IMR-90 (cell line): ENCODE measurements around the gene IGDCC3. TPM values are rescaled to one million over a fixed set of nuclear protein-coding genes. Genes with fewer than 3 reads are reported as not detected.
A peak's percentile ranks its signal among the peaks of the same experiment; 100 is the strongest.

ENCODE experiments used
- ATAC-seq: fragments of 200-7000 bp; cut with Tn5 transposase; 2 replicates; pipeline ENCODE4 v1.9.1; 2020; ENCODE audit warnings: low read depth, mild to moderate bottlenecking, moderate library complexity
- BruUV-seq: library from RNA; stranded (reverse); fragments of 400-500 nt; replicated peaks from 2 replicates; lab custom pipeline; 2021; lab: Mats Ljungman, UMichigan
- CTCF ChIA-PET: fragments of 300-600 bp; formaldehyde crosslinking; extraction: SDS; loops from one replicate; lab custom pipeline; 2021; ENCODE audit warnings: antibody characterized with exemption; lab: Yijun Ruan, JAX
- POLR2A ChIA-PET: fragments of 300-600 bp; sonication (Branson Sonifier 250); formaldehyde crosslinking; loops from one replicate; lab custom pipeline; 2022; ENCODE audit warnings: antibody characterized with exemption; ENCODE audit not compliant: unreplicated experiment; lab: Charles Lee
- DNase-seq: peaks from one replicate; pipeline ENCODE4 v3.0.0; 2013
- H2AFZ ChIP-seq: replicated peaks from 2 replicates; pipeline ENCODE3; 2013; ENCODE audit warnings: low read length, mild to moderate bottlenecking; ENCODE audit not compliant: poor library complexity
- H2AK5ac ChIP-seq: 2 replicates; pipeline ENCODE4 v1.6.1; 2013; ENCODE audit warnings: low read depth, low read length, inconsistent platforms
- H2AK9ac ChIP-seq: replicated peaks from 2 replicates; pipeline ENCODE3; 2013; ENCODE audit warnings: mild to moderate bottlenecking, low read depth, low read length, moderate library complexity; ENCODE audit not compliant: poor library complexity
- H2BK120ac ChIP-seq: 2 replicates; pipeline ENCODE4 v1.6.1; 2013; ENCODE audit warnings: low read depth, low read length, inconsistent platforms
- H2BK15ac ChIP-seq: 3 replicates; pipeline ENCODE4 v1.6.1; 2013; ENCODE audit warnings: low read depth, low read length, inconsistent platforms
- H2BK20ac ChIP-seq: 2 replicates; pipeline ENCODE4 v1.6.1; 2013; ENCODE audit warnings: low read depth, mild to moderate bottlenecking, inconsistent platforms, low read length, moderate library complexity
- H2BK5ac ChIP-seq: 2 replicates; pipeline ENCODE4 v1.6.1; 2013; ENCODE audit warnings: mild to moderate bottlenecking, low read depth, low read length, inconsistent platforms; ENCODE audit not compliant: poor library complexity, severe bottlenecking
- H3K14ac ChIP-seq: replicated peaks from 2 replicates; pipeline ENCODE4 v1.6.1; 2013; ENCODE audit warnings: low read depth, low read length, inconsistent platforms
- H3K18ac ChIP-seq: 2 replicates; pipeline ENCODE4 v1.6.1; 2013; ENCODE audit warnings: low read depth, low read length, control low read depth
- H3K23ac ChIP-seq: 2 replicates; pipeline ENCODE4 v1.6.1; 2013; ENCODE audit warnings: low read depth, low read length, inconsistent platforms
- H3K27ac ChIP-seq: 2 replicates; pipeline ENCODE4 v1.5.1; 2013; ENCODE audit warnings: mild to moderate bottlenecking, control low read depth, low read length; ENCODE audit not compliant: insufficient read depth
- H3K27me3 ChIP-seq: 2 replicates; pipeline ENCODE4 v1.6.1; 2013; ENCODE audit warnings: low read length; ENCODE audit not compliant: control insufficient read depth, insufficient read depth
- H3K36me3 ChIP-seq: 2 replicates; pipeline ENCODE4 v1.6.1; 2013; ENCODE audit warnings: low read length, mixed read lengths; ENCODE audit not compliant: control insufficient read depth, insufficient read depth
- H3K4ac ChIP-seq: 2 replicates; pipeline ENCODE4 v1.6.1; 2013; ENCODE audit warnings: low read depth, low read length, inconsistent platforms
- H3K4me1 ChIP-seq: 2 replicates; pipeline ENCODE4 v1.6.1; 2013; ENCODE audit warnings: low read length, mixed read lengths; ENCODE audit not compliant: control insufficient read depth, insufficient read depth
- H3K4me2 ChIP-seq: 2 replicates; pipeline ENCODE4 v1.6.1; 2013; ENCODE audit warnings: low read depth, mild to moderate bottlenecking, control low read depth, low read length, moderate library complexity
- H3K4me3 ChIP-seq: 2 replicates; pipeline ENCODE4 v1.5.1; 2013; ENCODE audit warnings: low read depth, mild to moderate bottlenecking, control low read depth, low read length, moderate library complexity; ENCODE audit not compliant: insufficient read depth
- H3K56ac ChIP-seq: 2 replicates; pipeline ENCODE4 v1.6.1; 2013; ENCODE audit warnings: low read length, inconsistent platforms; ENCODE audit not compliant: insufficient read depth; ENCODE audit errors: extremely low read depth
- H3K79me1 ChIP-seq, 2 experiments: 2 replicates each; pipeline ENCODE4 v1.6.1; 2013; ENCODE audit warnings: low read length in 2 of 2, inconsistent platforms in 1 of 2, low read depth in 1 of 2
- H3K9ac ChIP-seq: 2 replicates; pipeline ENCODE4 v1.6.1; 2013; ENCODE audit warnings: low read depth, low read length, control low read depth
- H3K9me1 ChIP-seq: 2 replicates; pipeline ENCODE4 v1.6.1; 2013; ENCODE audit warnings: low read length, inconsistent platforms; ENCODE audit not compliant: insufficient read depth
- H3K9me3 ChIP-seq: 2 replicates; pipeline ENCODE4 v1.6.1; 2013; ENCODE audit warnings: low read length; ENCODE audit not compliant: control insufficient read depth, insufficient read depth
- H4K20me1 ChIP-seq: 2 replicates; pipeline ENCODE4 v1.6.1; 2013; ENCODE audit warnings: low read length, inconsistent platforms; ENCODE audit not compliant: insufficient read depth
- H4K5ac ChIP-seq: 2 replicates; pipeline ENCODE4 v1.6.1; 2013; ENCODE audit warnings: mild to moderate bottlenecking, low read depth, low read length, control low read depth
- H4K8ac ChIP-seq, 2 experiments: 2 replicates each; pipeline ENCODE4 v1.6.1; 2013; ENCODE audit warnings: low read depth in 2 of 2, low read length in 2 of 2, control low read depth in 1 of 2, inconsistent platforms in 1 of 2
- H4K91ac ChIP-seq: 2 replicates; pipeline ENCODE4 v1.6.1; 2013; ENCODE audit warnings: low read depth, low read length, inconsistent platforms; ENCODE audit not compliant: insufficient read depth
- BHLHE40 ChIP-seq: fragments of 150-350 bp; IDR thresholded peaks from 2 replicates; pipeline ENCODE4 v1.6.1; 2016; ENCODE audit warnings: mild to moderate bottlenecking, low read depth, low read length
- CEBPB ChIP-seq: IDR thresholded peaks from 2 replicates; pipeline ENCODE4 v1.6.1; 2012; ENCODE audit warnings: low read depth, low read length, improper control_type of control experiment
- CHD1 ChIP-seq: IDR thresholded peaks from 2 replicates; pipeline ENCODE4 v1.6.1; 2012; ENCODE audit warnings: low read depth, low read length, improper control_type of control experiment
- FOS ChIP-seq: fragments of 150-350 bp; IDR thresholded peaks from 2 replicates; pipeline ENCODE4 v1.6.1; 2016; ENCODE audit warnings: low read depth, low read length
- MAZ ChIP-seq: IDR thresholded peaks from 2 replicates; pipeline ENCODE4 v1.6.1; 2012; ENCODE audit warnings: low read depth, mild to moderate bottlenecking, low read length, improper control_type of control experiment, moderate library complexity, borderline replicate concordance
- MXI1 ChIP-seq: IDR thresholded peaks from 2 replicates; pipeline ENCODE4 v1.6.1; 2012; ENCODE audit warnings: low read depth, mild to moderate bottlenecking, low read length, moderate library complexity, borderline replicate concordance
- NFE2L2 ChIP-seq: fragments of 150-350 bp; IDR thresholded peaks from 2 replicates; pipeline ENCODE4 v1.6.1; 2016; ENCODE audit warnings: low read depth, mild to moderate bottlenecking, low read length
- RAD21 ChIP-seq: IDR thresholded peaks from 2 replicates; pipeline ENCODE4 v1.6.1; 2012; ENCODE audit warnings: low read length, improper control_type of control experiment
- RCOR1 ChIP-seq: IDR thresholded peaks from 2 replicates; pipeline ENCODE4 v1.6.1; 2012; ENCODE audit warnings: mild to moderate bottlenecking, low read length, improper control_type of control experiment; ENCODE audit not compliant: insufficient replicate concordance
- RFX5 ChIP-seq: IDR thresholded peaks from 2 replicates; pipeline ENCODE4 v1.8.0; 2012; ENCODE audit warnings: low read depth, mild to moderate bottlenecking, low read length, moderate library complexity
- SMC3 ChIP-seq: fragments of 150-350 bp; IDR thresholded peaks from 2 replicates; pipeline ENCODE4 v1.6.1; 2016; ENCODE audit warnings: low read depth, mild to moderate bottlenecking, antibody characterized with exemption, low read length, moderate library complexity
- USF2 ChIP-seq: fragments of 150-350 bp; IDR thresholded peaks from 2 replicates; pipeline ENCODE4 v1.6.1; 2017; ENCODE audit warnings: mild to moderate bottlenecking, antibody characterized with exemption, low read length, low read depth
- WGBS, 2 experiments: methylation state at CpG; one replicate each; pipeline versions ENCODE4 v1.1.5 to v1.1.7; 2013; ENCODE audit warnings: missing lambda C conversion rate in 2 of 2; ENCODE audit not compliant: insufficient read length in 1 of 2; ENCODE audit errors: extremely low coverage in 2 of 2; 5-methylcytosine and 5-hydroxymethylcytosine counted together
- dilution Hi-C: fragments of 300-500 bp; cut with HindIII; formaldehyde crosslinking; loops from one replicate; pipeline ENCODE4 v1.14.3; 2018; ENCODE audit warnings: low sequenced_read_pairs; ENCODE audit not compliant: unreplicated experiment
- in situ Hi-C: fragments of 300-500 bp; cut with MboI; formaldehyde crosslinking; loops from 3 replicates; pipeline ENCODE4 v1.14.3; 2019; ENCODE audit warnings: low sequenced_read_pairs, inconsistent platforms, mixed read lengths
- intact Hi-C: fragments of 100-400 bp; cut with micrococcal nuclease; formaldehyde crosslinking; loops from 2 replicates; pipeline ENCODE4 v1.10.0; 2022
- polyA plus RNA-seq, 3 experiments: library from polyadenylated mRNA; depleted of rRNA; stranded (reverse); fragments of >200 nt; gene quantifications; 2 replicates each; pipeline ENCODE4 v1.2.3, GENCODE V29; 2012; ENCODE audit warnings: low replicate concordance in 1 of 3
- total RNA-seq: library from RNA; depleted of rRNA; stranded (reverse); fragments of >200 nt; gene quantifications from 2 replicates; pipeline ENCODE4 v1.2.3, GENCODE V29; 2012
- TF ChIP-seq, protein P1 (sequence below): conservative IDR thresholded peaks from 2 replicates; pipeline ENCODE4 v1.5.1; 2012; ENCODE audit warnings: mild to moderate bottlenecking, low read depth, low read length, improper control_type of control experiment
- TF ChIP-seq, protein P2 (sequence below): fragments of 150-350 bp; IDR thresholded peaks from 2 replicates; pipeline ENCODE4 v1.6.1; 2016; ENCODE audit warnings: low read depth, mild to moderate bottlenecking, low read length, moderate library complexity, borderline replicate concordance

Gene IGDCC3
- total and polyA plus RNA-seq, 2 of the 4 experiments (the other 2 are of a cell fraction): 0.18 to 0.19 TPM

GRCh38 chr15:65420975-65421359, 43.2 kb upstream of the IGDCC3 start:
- dilution Hi-C loops: no loop called here
- BruUV-seq: no TSS peak

More at GRCh38 chr15:65420975-65421359, 43.2 kb upstream of the IGDCC3 start:
- Histone ChIP-seq H3K18ac (no peak overlapping the region), H3K14ac (peak overlapping the region; percentile 68), H3K4me3 (no peak overlapping the region; the same call in 1 of the 2 replicates), H2AK9ac (peak overlapping the region; percentile 38), H3K9ac (no peak overlapping the region), H3K4me2 (peak overlapping the region; percentile 14; the same call in 1 of the 2 replicates), H2AK5ac (no peak overlapping the region), H2BK15ac (no peak overlapping the region), H4K8ac (peak overlapping the region; percentile 51 to 93; a peak in 2 of 4 replicates), H3K4ac (peak overlapping the region; percentile 94), H3K9me3 (no peaks in the 10 kb centered on the region), H3K36me3 (no peaks in the 10 kb centered on the region), H3K9me1 (peaks cover 20% of the 10 kb centered on the region), H3K56ac (no peak overlapping the region), H3K27ac (no peak overlapping the region), H2BK5ac (no peak overlapping the region), H4K5ac (no peak overlapping the region), H3K79me1 (peaks cover 0 to 22% of the 10 kb centered on the region in 2 experiments; a peak in 2 of 4 replicates), H2AFZ (peak overlapping the region; percentile 93), H3K4me1 (peaks cover 12% of the 10 kb centered on the region), H4K20me1 (peaks cover 7% of the 10 kb centered on the region; the same call in 1 of the 2 replicates), H3K23ac (0 out of 2 replicates have a peak overlapping the region, but pooled peaks have one; percentile 59), H2BK20ac (peak overlapping the region; percentile 26; the same call in 1 of the 2 replicates), H2BK120ac (peak overlapping the region; percentile 32; the same call in 1 of the 2 replicates), H3K27me3 (peaks cover 18% of the 10 kb centered on the region; the same call in 1 of the 2 replicates), H4K91ac (peak overlapping the region; percentile 49)
- TF ChIP-seq, protein P1, sequence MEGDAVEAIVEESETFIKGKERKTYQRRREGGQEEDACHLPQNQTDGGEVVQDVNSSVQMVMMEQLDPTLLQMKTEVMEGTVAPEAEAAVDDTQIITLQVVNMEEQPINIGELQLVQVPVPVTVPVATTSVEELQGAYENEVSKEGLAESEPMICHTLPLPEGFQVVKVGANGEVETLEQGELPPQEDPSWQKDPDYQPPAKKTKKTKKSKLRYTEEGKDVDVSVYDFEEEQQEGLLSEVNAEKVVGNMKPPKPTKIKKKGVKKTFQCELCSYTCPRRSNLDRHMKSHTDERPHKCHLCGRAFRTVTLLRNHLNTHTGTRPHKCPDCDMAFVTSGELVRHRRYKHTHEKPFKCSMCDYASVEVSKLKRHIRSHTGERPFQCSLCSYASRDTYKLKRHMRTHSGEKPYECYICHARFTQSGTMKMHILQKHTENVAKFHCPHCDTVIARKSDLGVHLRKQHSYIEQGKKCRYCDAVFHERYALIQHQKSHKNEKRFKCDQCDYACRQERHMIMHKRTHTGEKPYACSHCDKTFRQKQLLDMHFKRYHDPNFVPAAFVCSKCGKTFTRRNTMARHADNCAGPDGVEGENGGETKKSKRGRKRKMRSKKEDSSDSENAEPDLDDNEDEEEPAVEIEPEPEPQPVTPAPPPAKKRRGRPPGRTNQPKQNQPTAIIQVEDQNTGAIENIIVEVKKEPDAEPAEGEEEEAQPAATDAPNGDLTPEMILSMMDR: no peak
- TF ChIP-seq USF2 (no peak), RCOR1 (no peak), RFX5 (no peak), MAZ (no peak), MXI1 (no peak), FOS (no peak), CHD1 (no peak), RAD21 (no peak), CEBPB (no peak), NFE2L2 (no peak), SMC3 (no peak), BHLHE40 (no peak)
- TF ChIP-seq, protein P2, sequence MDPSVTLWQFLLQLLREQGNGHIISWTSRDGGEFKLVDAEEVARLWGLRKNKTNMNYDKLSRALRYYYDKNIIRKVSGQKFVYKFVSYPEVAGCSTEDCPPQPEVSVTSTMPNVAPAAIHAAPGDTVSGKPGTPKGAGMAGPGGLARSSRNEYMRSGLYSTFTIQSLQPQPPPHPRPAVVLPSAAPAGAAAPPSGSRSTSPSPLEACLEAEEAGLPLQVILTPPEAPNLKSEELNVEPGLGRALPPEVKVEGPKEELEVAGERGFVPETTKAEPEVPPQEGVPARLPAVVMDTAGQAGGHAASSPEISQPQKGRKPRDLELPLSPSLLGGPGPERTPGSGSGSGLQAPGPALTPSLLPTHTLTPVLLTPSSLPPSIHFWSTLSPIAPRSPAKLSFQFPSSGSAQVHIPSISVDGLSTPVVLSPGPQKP: no peak
- in situ Hi-C loops (no loop called here), intact Hi-C loops (no loop called here)
- ChIA-PET POLR2A (interaction anchor here (1.0 to 1.5 kb wide), 2 partner anchors 9 to 116 kb away, joined by 3 to 7 read pairs; partner anchors contain the start of gene RNU5B-1), CTCF (interaction anchor here (1.2 to 2.2 kb wide), 3 partner anchors 12 to 46 kb away, joined by 3 to 8 read pairs (median 6); no protein-coding TSS in a partner anchor)
- 17% methylated on average over 2 of the region's 17 CpGs; no CpG with 5 or more reads in 1 of the 2 experiments for WGBS, 2 experiments
- DNase-seq (no peak), ATAC-seq (no peak)
